Measurements from ENCODE around the gene SKA1.
A peak's percentile ranks its signal among the peaks of the same experiment; 100 is the strongest.

SKA1 gene

DNA sequence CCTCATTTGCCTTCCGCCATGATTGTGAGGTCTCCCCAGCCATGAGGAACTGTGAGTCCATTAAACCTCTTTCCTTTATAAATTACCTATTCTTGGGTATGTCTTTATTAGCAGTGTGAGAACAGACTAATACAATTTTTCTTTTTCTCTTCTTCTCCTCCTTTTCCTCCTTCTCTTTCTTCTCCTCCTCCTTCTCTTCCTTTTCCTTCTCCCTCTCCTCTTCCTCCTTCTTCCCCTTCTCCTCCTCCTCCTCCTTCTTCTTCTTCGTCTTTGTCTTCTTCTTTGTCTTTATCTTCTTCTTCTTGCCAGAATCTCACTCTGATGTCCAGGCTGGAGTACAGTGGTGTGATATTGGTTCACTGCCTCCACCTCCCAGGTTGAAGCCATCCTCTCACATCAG lies 20.2 kb downstream of the SKA1 start:
- H3K4me3 ChIP-seq (ENCODE audit: low read depth, low read length): no peak overlapping the region
- TF ChIP-seq CTCF (IDR thresholded peaks at IDR 0.05; ENCODE audit: low read depth, low read length) (no peak), MAX (IDR thresholded peaks at IDR 0.05; ENCODE audit: low read depth, low read length) (no peak), POLR2A (IDR thresholded peaks at IDR 0.05; ENCODE audit: extremely low read depth, insufficient read length) (no peak), MYC (IDR thresholded peaks at IDR 0.05; ENCODE audit: low read depth, low read length) (no peak)
- DNase-seq (ENCODE audit: low read depth): no peak

GRCh38 chr18:50396005-50396660 lies 21.3 kb downstream of the SKA1 start:
- TF ChIP-seq POLR2A (IDR thresholded peaks at IDR 0.05; ENCODE audit: extremely low read depth, insufficient read length) (no peak), MAX (IDR thresholded peaks at IDR 0.05; ENCODE audit: low read depth, low read length) (no peak), CTCF (IDR thresholded peaks at IDR 0.05; ENCODE audit: low read depth, low read length) (no peak), MYC (IDR thresholded peaks at IDR 0.05; ENCODE audit: low read depth, low read length) (no peak)
- no peak for DNase-seq (ENCODE audit: low read depth)
- no peak overlapping the region for H3K4me3 ChIP-seq (ENCODE audit: low read depth, low read length)

- TF ChIP-seq MAX (IDR thresholded peaks at IDR 0.05; ENCODE audit: low read depth, low read length) (no peak), POLR2A (IDR thresholded peaks at IDR 0.05; ENCODE audit: extremely low read depth, insufficient read length) (no peak), CTCF (IDR thresholded peaks at IDR 0.05; ENCODE audit: low read depth, low read length) (no peak), MYC (IDR thresholded peaks at IDR 0.05; ENCODE audit: low read depth, low read length) (no peak)
- peak; percentile 11 for DNase-seq (ENCODE audit: low read depth)
- no peak overlapping the region for H3K4me3 ChIP-seq (ENCODE audit: low read depth, low read length)
Measured at GRCh38 chr18:50397023-50397422, 22.2 kb downstream of the SKA1 start.

GRCh38 chr18:50398099-50398498 lies 23.3 kb downstream of the SKA1 start:
- TF ChIP-seq POLR2A (IDR thresholded peaks at IDR 0.05; ENCODE audit: extremely low read depth, insufficient read length): no peak
- TF ChIP-seq MYC (IDR thresholded peaks at IDR 0.05; ENCODE audit: low read depth, low read length): no peak
- no peak for TF ChIP-seq MAX (IDR thresholded peaks at IDR 0.05; ENCODE audit: low read depth, low read length)
- no peak for TF ChIP-seq CTCF (IDR thresholded peaks at IDR 0.05; ENCODE audit: low read depth, low read length)
- DNase-seq (ENCODE audit: low read depth): no peak
- H3K4me3 ChIP-seq (ENCODE audit: low read depth, low read length): no peak overlapping the region

DNA sequence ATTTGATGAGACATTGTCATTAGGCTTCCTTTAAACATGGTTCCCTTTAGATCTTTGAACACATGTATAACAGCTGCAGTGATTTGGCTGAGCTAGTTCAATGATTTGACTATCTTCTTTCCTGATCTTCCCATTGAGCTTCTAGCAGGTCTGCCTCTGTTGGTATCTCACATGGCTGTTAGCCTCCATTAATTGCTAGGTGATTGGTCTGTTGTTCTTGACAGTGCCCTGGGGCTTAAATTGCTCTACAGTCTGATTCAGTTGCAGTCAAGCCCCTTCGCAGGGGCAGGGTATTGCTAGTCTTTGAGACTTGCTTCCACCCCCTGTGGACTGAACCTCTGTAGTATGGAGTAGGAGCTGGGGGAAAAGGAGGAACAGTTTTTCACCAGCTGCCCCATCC lies 24.1 kb downstream of the SKA1 start:
- DNase-seq (ENCODE audit: low read depth): no peak
- no peak overlapping the region for H3K4me3 ChIP-seq (ENCODE audit: low read depth, low read length)
- TF ChIP-seq POLR2A (IDR thresholded peaks at IDR 0.05; ENCODE audit: extremely low read depth, insufficient read length) (no peak), CTCF (IDR thresholded peaks at IDR 0.05; ENCODE audit: low read depth, low read length) (no peak), MYC (IDR thresholded peaks at IDR 0.05; ENCODE audit: low read depth, low read length) (no peak), MAX (IDR thresholded peaks at IDR 0.05; ENCODE audit: low read depth, low read length) (no peak)
